ENCODE results near the gene DUSP6.

Gene DUSP6

DNA sequence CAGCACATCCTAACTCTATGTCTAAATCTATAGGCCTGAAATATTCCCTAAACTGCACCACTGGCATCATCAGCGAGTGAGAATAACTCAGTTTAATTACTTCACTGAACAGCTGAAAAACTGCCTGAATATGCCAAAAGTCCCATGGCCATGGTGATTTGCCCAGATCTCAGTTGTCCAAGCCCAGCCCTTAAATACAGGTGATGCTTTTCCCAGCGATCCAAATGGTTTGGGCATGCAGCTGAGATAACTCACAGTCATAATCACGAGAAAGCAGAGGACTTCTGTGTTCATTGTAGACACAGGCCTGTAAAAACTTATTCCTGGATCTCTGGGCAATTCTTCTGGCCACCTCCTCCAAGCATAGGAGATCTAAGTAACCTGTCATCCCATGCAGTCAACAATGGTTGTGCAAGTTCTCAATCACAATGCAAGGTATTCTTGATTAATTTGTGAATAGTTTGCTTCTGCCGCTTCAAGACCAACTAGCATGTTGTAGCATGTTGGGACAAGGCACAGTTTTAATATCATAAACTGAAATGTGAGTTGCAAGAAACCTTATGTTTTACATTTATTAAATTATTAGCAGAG lies 40.5 kb downstream of the DUSP6 start:
- Mint-ChIP-seq H3K27me3 (no peaks in the 10 kb centered on the region), H3K4me3 (no peak overlapping the region), H3K4me1 (ENCODE audit: low read depth) (peaks cover 50% of the 10 kb centered on the region), H3K9me3 (peaks cover 6% of the 10 kb centered on the region), H3K36me3 (ENCODE audit: low read depth) (no peaks in the 10 kb centered on the region), H3K27ac (no peak overlapping the region)

GRCh38 chr12:89309815-89310214 lies 42.5 kb downstream of the DUSP6 start:
- peaks cover 6% of the 10 kb centered on the region for H3K9me3 Mint-ChIP-seq
- peak overlapping the region; percentile 73 for H3K27ac Mint-ChIP-seq
- H3K36me3 Mint-ChIP-seq (ENCODE audit: low read depth) = no peaks in the 10 kb centered on the region
- H3K27me3 Mint-ChIP-seq = no peaks in the 10 kb centered on the region
- H3K4me3 Mint-ChIP-seq = no peak overlapping the region
- H3K4me1 Mint-ChIP-seq (ENCODE audit: low read depth) = peaks cover 48% of the 10 kb centered on the region

DNA sequence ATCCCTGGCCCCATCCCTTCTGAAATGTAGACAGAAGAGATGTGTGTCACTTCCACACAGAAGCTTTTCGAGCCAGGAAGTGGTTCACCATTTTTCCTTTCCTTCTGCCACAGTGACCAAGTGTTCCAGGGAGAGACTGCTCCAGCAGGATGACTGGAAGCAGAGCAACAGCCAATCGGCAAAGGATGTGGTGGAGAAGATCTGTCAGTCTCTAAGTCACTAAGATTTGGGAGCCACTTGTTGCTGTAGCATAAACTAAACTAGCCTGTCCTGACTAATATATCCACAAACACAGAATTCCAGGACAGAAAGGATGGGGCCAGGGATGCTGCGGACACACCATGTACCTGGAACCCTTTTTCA lies 42.9 kb downstream of the DUSP6 start:
- Mint-ChIP-seq H3K27me3 (no peaks in the 10 kb centered on the region), H3K9me3 (peaks cover 6% of the 10 kb centered on the region), H3K27ac (peak overlapping the region; percentile 73), H3K4me3 (no peak overlapping the region), H3K36me3 (ENCODE audit: low read depth) (no peaks in the 10 kb centered on the region), H3K4me1 (ENCODE audit: low read depth) (peaks cover 48% of the 10 kb centered on the region)

GRCh38 chr12:89307474-89308253 lies 44.6 kb downstream of the DUSP6 start:
- peaks cover 6% of the 10 kb centered on the region for H3K9me3 Mint-ChIP-seq
- no peaks in the 10 kb centered on the region for H3K27me3 Mint-ChIP-seq
- H3K4me1 Mint-ChIP-seq (ENCODE audit: low read depth) = peaks cover 42% of the 10 kb centered on the region
- no peak overlapping the region for H3K4me3 Mint-ChIP-seq
- H3K36me3 Mint-ChIP-seq (ENCODE audit: low read depth) = no peaks in the 10 kb centered on the region
- H3K27ac Mint-ChIP-seq = no peak overlapping the region

DNA sequence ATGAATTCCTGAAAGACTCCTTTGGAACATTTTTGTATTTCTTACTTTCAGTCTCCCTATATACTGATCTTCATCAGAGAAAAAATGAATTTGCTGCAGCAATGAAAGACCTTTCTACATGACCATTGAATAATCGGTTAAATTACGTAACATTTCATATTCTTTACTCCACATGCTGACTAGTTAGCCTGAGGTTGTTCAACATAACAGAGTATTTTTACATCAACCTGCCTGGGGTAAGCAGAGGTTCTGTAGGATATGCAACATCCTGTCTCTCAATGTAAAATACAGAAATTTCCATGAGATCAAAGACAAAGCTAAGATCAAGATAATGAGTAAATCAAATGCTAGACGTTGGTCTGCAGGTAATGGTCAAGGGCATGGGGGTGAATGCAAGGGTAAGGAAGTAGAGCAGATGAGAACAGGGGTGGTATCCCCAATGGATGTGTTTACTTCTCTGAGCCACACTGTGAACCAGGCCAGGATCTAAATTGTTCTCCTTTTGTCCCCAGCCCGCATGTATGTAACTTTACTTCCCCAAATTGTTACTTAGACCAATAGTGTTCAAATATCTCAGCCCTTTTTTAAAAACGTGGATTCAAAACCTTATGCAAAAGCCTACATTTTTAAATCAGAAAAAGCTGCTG lies 45.4 kb downstream of the DUSP6 start:
- H3K27ac Mint-ChIP-seq = no peak overlapping the region
- H3K27me3 Mint-ChIP-seq = no peaks in the 10 kb centered on the region
- H3K4me1 Mint-ChIP-seq (ENCODE audit: low read depth) = peaks cover 42% of the 10 kb centered on the region
- H3K9me3 Mint-ChIP-seq = peaks cover 6% of the 10 kb centered on the region
- H3K4me3 Mint-ChIP-seq = no peak overlapping the region
- no peaks in the 10 kb centered on the region for H3K36me3 Mint-ChIP-seq (ENCODE audit: low read depth)

DNA sequence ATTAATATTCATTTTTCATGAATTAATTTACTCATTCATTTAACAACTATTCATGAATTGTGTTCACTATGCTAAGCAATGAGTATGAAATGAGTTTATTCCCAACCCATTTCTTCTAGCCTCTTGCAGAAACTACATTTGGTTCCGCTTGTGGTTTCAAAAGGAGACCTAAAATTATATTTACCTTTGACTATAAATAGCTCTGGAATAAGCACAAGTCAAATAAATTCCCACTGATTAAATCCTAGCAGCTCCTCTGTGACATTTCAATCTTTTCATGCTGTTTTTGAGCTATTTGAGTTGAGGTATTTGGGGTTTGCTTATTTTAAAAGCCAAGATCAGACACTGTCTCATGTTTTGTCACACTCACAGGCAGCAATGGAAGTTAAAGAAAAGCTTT lies 46.9 kb downstream of the DUSP6 start:
- Mint-ChIP-seq H3K27me3 (no peaks in the 10 kb centered on the region), H3K4me1 (ENCODE audit: low read depth) (peaks cover 41% of the 10 kb centered on the region), H3K4me3 (no peak overlapping the region), H3K36me3 (ENCODE audit: low read depth) (no peaks in the 10 kb centered on the region), H3K27ac (no peak overlapping the region), H3K9me3 (peaks cover 6% of the 10 kb centered on the region)

DNA sequence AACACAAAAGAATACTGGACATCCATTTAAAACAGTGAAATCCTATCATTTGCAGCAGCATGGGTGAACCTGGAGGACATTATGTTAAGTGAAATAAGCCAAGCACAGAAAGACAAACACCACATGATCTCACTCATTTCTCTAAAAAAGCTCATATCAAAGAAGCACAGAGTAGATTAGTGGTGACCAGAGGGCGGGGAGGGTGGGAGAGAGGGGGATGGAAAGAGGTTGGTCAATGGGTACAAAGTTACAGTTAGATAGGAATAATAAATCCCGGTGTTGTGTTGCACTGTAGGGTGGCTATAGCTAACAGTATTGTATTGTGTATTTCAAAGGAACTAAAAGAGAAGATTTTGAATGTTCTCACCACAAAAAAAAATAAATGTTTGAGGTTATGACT lies 52.4 kb downstream of the DUSP6 start:
- H3K27me3 Mint-ChIP-seq = no peaks in the 10 kb centered on the region
- H3K4me1 Mint-ChIP-seq (ENCODE audit: low read depth) = no peaks in the 10 kb centered on the region
- no peaks in the 10 kb centered on the region for H3K36me3 Mint-ChIP-seq (ENCODE audit: low read depth)
- no peak overlapping the region for H3K27ac Mint-ChIP-seq
- H3K4me3 Mint-ChIP-seq = no peak overlapping the region
- H3K9me3 Mint-ChIP-seq = no peaks in the 10 kb centered on the region

GRCh38 chr12:89299417-89299816 lies 52.9 kb downstream of the DUSP6 start:
- Mint-ChIP-seq H3K27ac (no peak overlapping the region), H3K9me3 (no peaks in the 10 kb centered on the region), H3K4me1 (ENCODE audit: low read depth) (no peaks in the 10 kb centered on the region), H3K4me3 (no peak overlapping the region), H3K27me3 (no peaks in the 10 kb centered on the region), H3K36me3 (ENCODE audit: low read depth) (no peaks in the 10 kb centered on the region)

All from stimulated activated naive CD8-positive, alpha-beta T cell treated with anti-CD3 and anti-CD28 coated beads, Interleukin-15, Interleukin-2, amounts not matched to agents 100 ng/mL and 50 ng/mL, for 24 hours (primary cell).